ENCODE measurements around the gene MRPS14.

- TF ChIP-seq CTCF (IDR thresholded peaks at IDR 0.05) (no peak), POLR2AphosphoS5 (IDR thresholded peaks at IDR 0.05; ENCODE audit: low read depth, low read length) (no peak), RCOR1 (IDR thresholded peaks at IDR 0.05; ENCODE audit: low read length) (no peak), REST (IDR thresholded peaks at IDR 0.05; ENCODE audit: low read depth, low read length) (no peak), RAD21 (IDR thresholded peaks at IDR 0.05; ENCODE audit: low read length) (no peak)
Measured at GRCh38 chr1:174969977-174970376, 53.2 kb downstream of the MRPS14 start.
